Activated naive CD4-positive, alpha-beta T cell treated with anti-CD3 and anti-CD28 coated beads, Interleukin-2, amount 50 U/mL, for 24 hours (primary cell): Measurements from ENCODE around the gene JAZF1.
A peak's percentile ranks its signal among the peaks of the same experiment; 100 is the strongest.

Experiments used
- H3K27ac Mint-ChIP-seq: one replicate; pipeline ENCODE4 v1.8.0; 2021; ENCODE audit warnings: mild to moderate bottlenecking, mixed read lengths
- H3K27me3 Mint-ChIP-seq: one replicate; pipeline ENCODE4 v1.8.0; 2021; ENCODE audit warnings: mixed read lengths
- H3K36me3 Mint-ChIP-seq: one replicate; pipeline ENCODE4 v1.8.0; 2021; ENCODE audit warnings: mixed read lengths
- H3K4me1 Mint-ChIP-seq: one replicate; pipeline ENCODE4 v1.8.0; 2021; ENCODE audit warnings: mixed read lengths
- H3K4me3 Mint-ChIP-seq: one replicate; pipeline ENCODE4 v1.8.0; 2021; ENCODE audit warnings: mild to moderate bottlenecking, mixed read lengths
- H3K9me3 Mint-ChIP-seq: one replicate; pipeline ENCODE4 v1.8.0; 2021; ENCODE audit warnings: mixed read lengths

The JAZF1 gene

DNA sequence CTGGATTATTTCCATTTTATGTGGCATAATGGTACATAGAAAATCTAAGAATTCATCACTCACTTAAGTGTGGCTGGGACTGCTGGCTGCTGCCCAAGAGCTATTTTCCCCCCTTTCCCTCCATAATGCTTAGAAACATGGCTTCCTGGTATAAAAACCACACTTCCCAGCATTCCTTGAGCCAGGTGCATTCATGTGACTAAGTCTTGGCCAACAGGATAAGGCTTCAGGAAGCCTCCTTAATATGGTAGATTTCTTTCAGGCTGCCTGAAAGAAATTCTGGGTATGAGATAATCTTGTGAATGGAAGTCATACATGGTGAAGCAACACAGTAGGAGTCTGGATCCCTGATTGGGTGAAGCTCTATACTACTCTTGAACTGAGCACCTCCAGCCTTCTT, 178.0 kb downstream of the JAZF1 start:
- H3K4me3 Mint-ChIP-seq, result no peak overlapping the region
- peaks cover 5% of the 10 kb centered on the region for H3K36me3 Mint-ChIP-seq
- no peaks in the 10 kb centered on the region for H3K9me3 Mint-ChIP-seq
- H3K4me1 Mint-ChIP-seq, result peaks cover 28% of the 10 kb centered on the region
- no peak overlapping the region for H3K27ac Mint-ChIP-seq
- H3K27me3 Mint-ChIP-seq, result no peaks in the 10 kb centered on the region

DNA sequence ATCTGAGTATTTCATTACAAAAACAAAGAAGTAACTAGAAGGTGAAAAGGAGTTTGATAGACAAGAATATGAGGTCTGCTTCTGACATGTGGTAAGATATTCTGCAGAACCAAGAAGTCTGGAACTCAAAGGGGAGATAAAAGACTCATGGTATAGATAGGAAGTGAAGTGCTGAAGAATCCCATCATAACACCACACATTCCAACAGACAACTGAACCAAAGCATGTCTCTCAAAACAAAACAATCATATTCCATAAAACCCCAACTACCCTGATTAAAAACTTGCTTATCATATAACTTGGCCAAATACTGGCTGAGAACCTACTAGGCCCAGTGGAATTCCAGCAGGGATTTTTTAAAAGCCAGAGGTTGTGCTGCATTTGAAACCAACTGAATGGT, 178.7 kb downstream of the JAZF1 start:
- Mint-ChIP-seq H3K27me3 (no peaks in the 10 kb centered on the region), H3K4me3 (no peak overlapping the region), H3K27ac (no peak overlapping the region), H3K4me1 (peaks cover 29% of the 10 kb centered on the region), H3K36me3 (peaks cover 5% of the 10 kb centered on the region), H3K9me3 (no peaks in the 10 kb centered on the region)

DNA sequence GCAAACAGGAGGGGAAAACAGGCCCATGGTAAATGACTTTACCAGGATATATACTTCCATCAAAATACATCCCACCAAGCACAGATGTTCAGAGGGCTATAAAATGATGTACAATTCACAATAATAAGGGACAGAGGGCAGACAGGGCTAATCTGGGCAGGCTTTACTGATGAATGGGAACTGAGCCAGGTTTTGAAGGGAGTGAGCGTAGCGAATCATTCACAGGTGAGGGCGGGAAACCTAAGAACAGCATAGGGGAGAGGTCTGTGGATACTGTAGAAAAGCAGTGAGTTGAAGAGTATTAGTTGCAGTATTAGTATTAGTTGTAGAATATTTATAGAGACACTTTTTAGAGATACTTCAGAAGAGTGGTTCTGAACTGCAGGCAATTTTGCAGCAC, 180.8 kb downstream of the JAZF1 start:
- Mint-ChIP-seq H3K27me3 (no peaks in the 10 kb centered on the region), H3K4me3 (no peak overlapping the region), H3K27ac (no peak overlapping the region), H3K36me3 (peaks cover 5% of the 10 kb centered on the region), H3K4me1 (peaks cover 22% of the 10 kb centered on the region), H3K9me3 (no peaks in the 10 kb centered on the region)

DNA sequence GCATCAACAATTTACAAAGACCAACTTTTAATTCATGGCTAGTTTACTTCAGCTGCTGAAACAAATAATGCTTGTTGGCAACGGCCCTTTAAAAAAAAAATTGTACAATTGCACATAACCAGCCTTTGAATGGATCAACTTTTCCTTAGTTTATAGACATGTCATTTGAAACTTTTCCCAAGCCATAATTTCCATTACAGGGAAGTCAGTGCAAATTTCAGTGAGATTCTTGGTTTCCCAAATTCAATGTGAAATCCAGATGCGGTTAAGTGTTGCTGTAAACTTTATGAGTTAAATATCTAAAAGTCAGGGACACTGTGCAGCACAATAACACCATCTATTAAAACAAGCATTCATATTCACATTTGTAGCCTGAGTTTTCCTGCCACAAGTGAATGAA, 182.2 kb downstream of the JAZF1 start:
- H3K9me3 Mint-ChIP-seq, result no peaks in the 10 kb centered on the region
- H3K27ac Mint-ChIP-seq, result no peak overlapping the region
- H3K4me1 Mint-ChIP-seq, result peaks cover 26% of the 10 kb centered on the region
- no peak overlapping the region for H3K4me3 Mint-ChIP-seq
- H3K36me3 Mint-ChIP-seq, result peaks cover 3% of the 10 kb centered on the region
- H3K27me3 Mint-ChIP-seq, result no peaks in the 10 kb centered on the region

DNA sequence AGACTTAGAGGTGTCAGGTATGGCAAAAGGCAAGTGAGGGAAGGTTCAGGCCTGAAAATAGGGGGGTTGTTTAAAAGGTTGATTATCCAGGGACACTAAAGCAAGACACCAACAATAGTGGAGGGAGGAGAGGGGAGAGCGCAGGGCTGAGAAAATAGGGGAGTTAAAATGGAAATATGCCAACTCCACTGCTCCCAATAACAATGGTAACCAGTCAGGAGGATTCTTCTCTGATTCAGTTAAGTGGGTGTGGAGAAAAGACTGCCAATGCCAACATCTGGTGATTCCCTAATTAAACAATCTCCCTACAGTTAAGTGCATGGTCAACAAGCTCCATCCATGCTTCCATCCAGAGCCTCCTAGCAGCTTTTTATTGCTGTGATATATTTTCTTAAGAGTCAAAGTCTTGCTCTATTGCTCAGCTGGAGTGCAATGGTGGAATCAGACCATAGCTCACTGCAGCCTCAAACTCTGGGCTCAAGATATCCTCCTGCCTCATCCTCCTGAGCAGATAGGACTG, 183.3 kb downstream of the JAZF1 start:
- peaks cover 34% of the 10 kb centered on the region for H3K4me1 Mint-ChIP-seq
- H3K9me3 Mint-ChIP-seq, result no peaks in the 10 kb centered on the region
- H3K36me3 Mint-ChIP-seq, result peaks cover 3% of the 10 kb centered on the region
- no peaks in the 10 kb centered on the region for H3K27me3 Mint-ChIP-seq
- H3K27ac Mint-ChIP-seq, result no peak overlapping the region
- H3K4me3 Mint-ChIP-seq, result no peak overlapping the region

DNA sequence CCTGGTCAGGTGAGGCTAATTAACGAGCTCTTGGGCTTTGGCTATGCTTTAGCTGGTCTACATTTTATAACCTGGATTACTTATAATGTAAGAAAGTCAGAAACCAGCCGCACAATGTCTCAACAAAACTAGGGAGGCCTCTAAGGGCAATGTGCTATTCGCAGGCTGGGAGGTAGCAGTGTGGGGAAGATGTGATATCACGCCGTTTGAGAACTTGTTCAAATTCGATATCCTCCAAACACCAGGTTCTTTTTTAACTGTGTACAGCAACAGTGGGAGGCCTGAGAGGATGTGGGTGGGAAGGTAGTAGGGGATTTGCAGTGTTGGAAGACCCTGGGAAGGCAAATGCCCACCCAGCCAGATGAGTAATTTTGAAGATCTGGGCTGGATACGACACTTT, 184.5 kb downstream of the JAZF1 start:
- Mint-ChIP-seq H3K27ac (no peak overlapping the region), H3K4me3 (no peak overlapping the region), H3K27me3 (no peaks in the 10 kb centered on the region), H3K36me3 (peaks cover 1% of the 10 kb centered on the region), H3K4me1 (peaks cover 42% of the 10 kb centered on the region), H3K9me3 (no peaks in the 10 kb centered on the region)

DNA sequence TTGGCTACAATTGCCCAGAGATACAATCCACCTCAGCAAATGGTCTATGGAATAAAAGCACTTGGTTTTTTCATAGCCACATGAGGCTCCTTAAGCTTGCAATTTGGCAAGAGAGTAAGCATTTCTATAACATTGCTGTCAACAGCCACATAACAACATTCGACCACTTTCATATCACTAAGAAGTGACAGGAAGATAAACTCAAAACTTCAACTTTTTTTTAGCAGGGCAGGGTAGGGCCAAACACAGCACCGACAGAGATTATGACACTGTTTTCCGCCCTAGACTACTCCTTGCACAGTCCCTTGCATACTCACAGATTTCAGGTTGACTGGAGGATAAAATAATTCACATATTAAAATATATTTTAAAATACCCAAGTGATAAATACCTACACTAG, 185.4 kb downstream of the JAZF1 start:
- peaks cover 47% of the 10 kb centered on the region for H3K4me1 Mint-ChIP-seq
- H3K27ac Mint-ChIP-seq, result no peak overlapping the region
- H3K36me3 Mint-ChIP-seq, result peaks cover 3% of the 10 kb centered on the region
- H3K27me3 Mint-ChIP-seq, result no peaks in the 10 kb centered on the region
- H3K9me3 Mint-ChIP-seq, result no peaks in the 10 kb centered on the region
- no peak overlapping the region for H3K4me3 Mint-ChIP-seq

DNA sequence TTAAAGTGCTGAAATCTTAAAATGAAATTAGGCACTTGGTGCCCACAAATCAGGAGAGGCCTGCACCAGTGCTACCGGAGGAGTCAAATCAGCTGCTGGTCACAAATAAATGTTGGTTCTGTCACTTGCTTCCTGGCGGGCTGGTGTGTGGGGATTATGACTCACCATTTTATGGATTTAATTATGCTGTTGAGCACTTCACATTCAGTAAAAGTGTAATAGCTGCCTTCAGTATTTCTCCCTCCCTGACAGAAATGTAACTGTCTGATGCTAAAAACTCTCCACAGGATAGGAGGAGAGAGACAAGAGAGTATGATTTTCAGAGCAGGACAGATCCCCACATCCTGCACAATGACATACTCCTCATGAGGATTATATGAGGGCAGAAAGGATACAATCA, 186.0 kb downstream of the JAZF1 start:
- H3K4me3 Mint-ChIP-seq, result no peak overlapping the region
- H3K9me3 Mint-ChIP-seq, result no peaks in the 10 kb centered on the region
- no peaks in the 10 kb centered on the region for H3K27me3 Mint-ChIP-seq
- H3K4me1 Mint-ChIP-seq, result peaks cover 43% of the 10 kb centered on the region
- no peak overlapping the region for H3K27ac Mint-ChIP-seq
- H3K36me3 Mint-ChIP-seq, result peaks cover 3% of the 10 kb centered on the region

DNA sequence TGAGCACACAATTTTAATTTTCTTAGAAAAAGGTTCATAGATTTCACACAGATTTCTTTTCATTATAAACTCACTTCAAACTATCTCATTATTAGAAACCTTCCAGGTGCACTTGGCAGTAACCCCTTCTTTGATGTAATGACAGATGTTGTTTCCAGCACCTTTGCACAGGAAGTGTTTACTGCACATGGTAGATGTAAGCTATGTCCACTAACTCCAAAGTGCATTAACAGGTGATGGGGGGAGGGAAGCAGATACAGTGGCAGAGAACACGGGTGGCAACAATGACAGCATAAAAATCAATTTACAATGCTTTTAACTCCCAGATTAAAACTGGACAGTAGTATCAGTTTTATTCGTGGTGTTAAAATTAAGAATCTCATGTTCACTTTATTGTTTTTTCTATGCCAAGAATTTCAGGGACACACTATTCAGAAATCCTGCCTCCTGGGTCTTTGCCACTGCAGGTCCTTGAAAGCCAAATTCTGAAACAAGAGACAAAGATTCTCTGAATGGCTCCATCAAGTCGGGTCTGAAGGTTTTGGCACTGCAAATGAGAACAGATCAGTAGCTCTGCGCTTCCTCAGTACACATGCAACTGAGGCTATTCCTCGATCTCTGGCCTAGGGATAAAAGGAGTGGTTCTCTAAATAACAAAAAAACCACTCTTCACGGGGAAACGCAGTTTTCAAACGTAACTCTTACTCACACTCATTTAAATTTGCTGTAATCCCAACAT, 187.7 kb downstream of the JAZF1 start:
- Mint-ChIP-seq H3K27ac (no peak overlapping the region), H3K27me3 (no peaks in the 10 kb centered on the region), H3K4me3 (no peak overlapping the region), H3K9me3 (no peaks in the 10 kb centered on the region), H3K36me3 (peaks cover 11% of the 10 kb centered on the region), H3K4me1 (peaks cover 35% of the 10 kb centered on the region)

DNA sequence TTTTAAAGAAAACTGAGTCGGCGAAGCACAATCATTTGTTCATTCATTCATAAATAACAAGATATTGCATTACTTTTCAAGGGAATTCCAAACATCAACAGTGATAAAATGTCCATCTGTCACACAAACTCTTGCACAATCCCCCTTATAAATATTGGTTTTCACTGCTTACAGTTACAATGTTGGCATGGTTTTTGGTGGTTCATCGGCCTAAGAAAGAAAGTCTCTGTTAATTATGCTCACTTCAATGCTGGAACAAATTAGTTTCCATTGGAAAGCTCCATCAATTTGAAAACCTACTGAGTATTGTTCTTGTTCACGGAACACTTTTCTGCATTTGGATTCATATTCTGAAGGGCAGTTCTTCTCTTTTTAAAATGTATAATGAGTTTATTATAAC, 188.5 kb downstream of the JAZF1 start:
- Mint-ChIP-seq H3K4me1 (peaks cover 30% of the 10 kb centered on the region), H3K9me3 (no peaks in the 10 kb centered on the region), H3K27ac (no peak overlapping the region), H3K36me3 (peaks cover 14% of the 10 kb centered on the region), H3K27me3 (no peaks in the 10 kb centered on the region), H3K4me3 (no peak overlapping the region)

DNA sequence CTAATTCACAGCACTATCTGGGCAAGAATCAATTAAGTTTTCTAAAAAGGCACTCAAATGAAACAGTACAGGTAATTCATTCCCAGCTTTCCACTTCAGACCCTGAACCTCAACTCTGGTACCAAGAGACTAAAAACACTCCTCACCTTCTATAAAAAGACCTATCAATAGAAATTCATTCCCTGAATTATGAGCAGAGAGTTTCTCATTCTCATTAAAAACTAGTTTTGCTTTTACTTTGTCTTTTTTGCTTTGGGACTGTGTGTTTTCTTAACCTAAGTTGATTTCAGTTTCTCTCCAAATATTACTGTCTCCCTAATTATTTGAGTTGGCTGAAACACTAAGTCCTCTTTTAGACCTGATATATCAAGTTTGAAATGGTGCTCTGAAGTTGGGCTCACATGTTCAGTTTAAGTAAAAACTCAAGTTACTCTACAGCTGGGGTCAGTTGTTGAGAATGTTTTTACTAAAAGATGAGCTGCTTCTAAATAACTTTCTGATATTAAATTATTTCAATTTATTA, 189.5 kb downstream of the JAZF1 start:
- H3K27me3 Mint-ChIP-seq, result no peaks in the 10 kb centered on the region
- H3K27ac Mint-ChIP-seq, result no peak overlapping the region
- peaks cover 30% of the 10 kb centered on the region for H3K4me1 Mint-ChIP-seq
- peaks cover 14% of the 10 kb centered on the region for H3K36me3 Mint-ChIP-seq
- H3K4me3 Mint-ChIP-seq, result no peak overlapping the region
- no peaks in the 10 kb centered on the region for H3K9me3 Mint-ChIP-seq

DNA sequence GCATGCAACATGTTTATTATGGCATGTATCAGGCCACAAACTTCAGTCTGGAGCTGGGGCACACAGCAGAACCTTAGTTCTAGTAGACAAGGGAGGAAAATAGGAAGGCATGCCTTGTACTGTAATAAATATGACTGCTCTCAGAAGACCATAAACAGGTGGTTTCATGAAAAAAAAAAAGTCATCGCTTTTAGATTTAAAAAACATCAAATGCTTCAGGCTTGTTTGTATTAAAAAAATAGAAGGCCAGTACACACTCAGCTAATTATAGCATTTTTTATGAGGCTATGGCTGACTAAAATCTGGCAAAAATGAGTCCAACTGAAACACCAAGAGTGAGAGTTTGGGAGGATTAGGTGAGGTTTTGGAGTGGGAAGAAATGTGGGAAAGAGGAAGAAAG, 204.1 kb downstream of the JAZF1 start:
- Mint-ChIP-seq H3K36me3 (peaks cover 12% of the 10 kb centered on the region), H3K27me3 (no peaks in the 10 kb centered on the region), H3K9me3 (peaks cover 5% of the 10 kb centered on the region), H3K4me3 (no peak overlapping the region), H3K27ac (no peak overlapping the region), H3K4me1 (peaks cover 30% of the 10 kb centered on the region)

DNA sequence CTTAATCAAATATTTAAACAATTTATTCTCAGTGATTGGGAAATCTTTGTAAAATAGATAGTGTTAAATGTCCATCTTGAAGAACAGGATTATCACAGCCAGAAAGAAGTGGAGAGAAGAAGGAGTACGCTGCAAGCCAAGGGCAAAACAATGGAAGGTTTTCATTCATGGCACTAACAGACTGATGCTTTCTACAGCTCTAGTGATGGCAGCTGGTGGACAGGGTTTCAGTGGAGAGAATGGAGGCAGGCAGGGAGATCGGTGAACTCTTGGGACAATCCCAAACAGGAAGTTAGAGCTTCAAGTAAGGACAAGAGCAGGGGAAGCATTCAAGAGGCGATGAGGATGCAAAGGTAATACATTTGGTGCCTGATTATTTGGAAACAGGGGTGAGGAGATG, 207.0 kb downstream of the JAZF1 start:
- H3K27me3 Mint-ChIP-seq, result no peaks in the 10 kb centered on the region
- H3K4me3 Mint-ChIP-seq, result no peak overlapping the region
- H3K4me1 Mint-ChIP-seq, result peaks cover 34% of the 10 kb centered on the region
- no peak overlapping the region for H3K27ac Mint-ChIP-seq
- peaks cover 5% of the 10 kb centered on the region for H3K9me3 Mint-ChIP-seq
- peaks cover 7% of the 10 kb centered on the region for H3K36me3 Mint-ChIP-seq

DNA sequence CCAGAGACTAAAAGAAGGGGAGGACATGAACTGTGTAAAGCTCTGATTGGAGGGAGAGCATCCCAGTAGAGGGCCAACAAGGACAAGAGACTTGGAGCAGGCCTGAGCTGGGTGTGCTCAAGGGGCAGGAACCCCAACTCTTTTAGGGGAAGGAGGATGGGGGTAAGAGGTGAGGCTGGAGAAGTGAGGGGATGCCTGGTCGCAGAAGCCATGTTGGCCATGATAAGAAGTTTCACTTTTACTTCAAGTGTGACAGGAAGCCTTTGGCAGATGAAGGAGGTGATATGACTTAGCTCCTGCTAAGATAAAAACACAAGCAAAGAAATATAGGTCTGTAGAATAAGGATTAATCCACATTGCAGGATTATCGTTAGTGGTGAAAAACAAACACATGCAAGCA, 208.3 kb downstream of the JAZF1 start:
- Mint-ChIP-seq H3K27me3 (no peaks in the 10 kb centered on the region), H3K36me3 (no peaks in the 10 kb centered on the region), H3K4me3 (peak overlapping the region; percentile 77), H3K9me3 (no peaks in the 10 kb centered on the region), H3K27ac (peak overlapping the region; percentile 81), H3K4me1 (peaks cover 34% of the 10 kb centered on the region)

DNA sequence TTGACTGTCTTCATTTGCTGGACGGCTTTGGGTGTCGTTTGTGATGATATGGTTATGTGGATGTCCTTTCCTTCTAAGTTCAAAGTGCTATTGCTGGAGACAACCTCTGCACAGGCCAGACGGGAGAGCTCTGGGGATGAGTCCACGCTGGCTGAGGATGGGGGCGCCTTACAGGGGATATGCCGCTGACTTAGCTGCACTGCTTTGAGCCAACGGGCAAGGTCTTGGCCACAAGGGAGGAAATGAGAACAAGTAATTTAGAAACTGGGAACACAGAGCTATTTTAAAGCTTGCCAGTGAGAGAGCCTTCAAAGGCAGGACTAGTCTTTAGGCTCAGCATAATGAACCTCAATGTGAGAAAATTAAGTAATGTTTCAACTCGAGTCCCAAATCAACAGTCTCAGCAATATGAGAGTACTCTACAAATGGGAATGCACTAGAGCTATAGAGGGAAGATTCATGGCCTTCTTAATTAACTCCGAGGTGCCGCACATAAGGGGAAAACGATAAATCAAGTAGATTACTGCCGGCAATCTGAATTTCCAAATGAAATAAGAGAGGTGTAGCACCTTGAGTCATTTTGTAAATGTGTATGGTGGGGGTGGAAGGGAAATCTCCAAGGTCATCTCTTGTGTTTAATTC, 209.3 kb downstream of the JAZF1 start:
- Mint-ChIP-seq H3K36me3 (no peaks in the 10 kb centered on the region), H3K27me3 (no peaks in the 10 kb centered on the region), H3K4me3 (no peak overlapping the region), H3K27ac (no peak overlapping the region), H3K9me3 (no peaks in the 10 kb centered on the region), H3K4me1 (peaks cover 34% of the 10 kb centered on the region)

DNA sequence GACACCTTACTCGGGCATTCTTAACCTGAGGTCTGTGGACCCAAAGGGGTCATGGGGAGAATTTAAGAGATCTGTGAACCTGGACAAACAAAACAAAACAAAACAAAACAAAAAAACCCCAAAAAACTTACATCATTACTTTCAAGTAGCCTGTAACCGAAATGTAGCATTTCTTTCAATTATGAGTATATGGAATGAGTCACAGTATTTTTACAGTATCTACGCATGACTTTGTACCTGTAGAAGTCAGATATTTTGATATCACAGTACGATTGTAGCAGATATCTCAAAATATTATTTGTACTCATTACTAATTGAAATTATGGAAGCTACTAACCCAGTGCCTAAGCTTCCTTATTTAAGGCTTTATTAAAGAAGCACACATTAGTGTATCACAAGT, 210.2 kb downstream of the JAZF1 start:
- Mint-ChIP-seq H3K4me3 (no peak overlapping the region), H3K36me3 (no peaks in the 10 kb centered on the region), H3K4me1 (peaks cover 34% of the 10 kb centered on the region), H3K9me3 (no peaks in the 10 kb centered on the region), H3K27ac (no peak overlapping the region), H3K27me3 (no peaks in the 10 kb centered on the region)
